HCT116 (cell line): ENCODE data around the gene BRSK2. TPM values are rescaled to one million over a fixed set of nuclear protein-coding genes. Genes with fewer than 3 reads are reported as not detected.

Source experiments
- ATAC-seq: fragments of 200-7000 bp; cut with Tn5 transposase; 2 replicates; pipeline ENCODE4 v1.9.1; 2020; ENCODE audit warnings: mild to moderate bottlenecking, moderate library complexity
- BruUV-seq: library from RNA; stranded (reverse); fragments of 400-500 nt; replicated peaks from 2 replicates; lab custom pipeline; 2021; lab: Mats Ljungman, UMichigan
- CTCF ChIA-PET: fragments of 300-600 bp; sonication (Branson Sonifier 250); formaldehyde crosslinking; loops from one replicate; lab custom pipeline; 2021; ENCODE audit warnings: antibody characterized with exemption; lab: Charles Lee
- POLR2A ChIA-PET: fragments of 300-600, 350-600 bp; sonication (Branson Sonifier 250); formaldehyde crosslinking; loops from one replicate; lab custom pipeline; 2021; ENCODE audit warnings: antibody characterized with exemption; lab: Charles Lee
- RAD21 ChIA-PET, 2 experiments: fragments of 300-600 bp; sonication (Branson Sonifier 250); formaldehyde crosslinking; loops; one replicate each; lab custom pipeline; 2023; ENCODE audit warnings: low total read pairs in 2 of 2; ENCODE audit not compliant: uncharacterized antibody in 2 of 2, unreplicated experiment in 2 of 2, low non-redundant PET in 1 of 2; lab: Charles Lee
- DNase-seq: peaks from one replicate; pipeline ENCODE4 v3.0.0-alpha.2; 2010; ENCODE audit warnings: low read depth, low spot score
- H2AFZ ChIP-seq: fragments of 200-600 bp; shearing (Covaris generic), sonication (generic); 2 replicates; pipeline ENCODE4 v1.6.1; 2017; ENCODE audit warnings: low read depth, mixed run types, mixed read lengths, antibody characterized with exemption, low read length; ENCODE audit not compliant: poor library complexity, severe bottlenecking
- H3K27ac ChIP-seq: 2 replicates; pipeline ENCODE4 v1.5.1; 2012; ENCODE audit warnings: low read depth, low read length
- H3K27me3 ChIP-seq: fragments of 200-600 bp; sonication (generic); 2 replicates; pipeline ENCODE4 v1.6.1; 2016; ENCODE audit warnings: mixed run types, low read length, mixed read lengths; ENCODE audit not compliant: insufficient read depth
- H3K36me3 ChIP-seq, 2 experiments: fragments of 200-500 bp in 1 of 2; fragments of 200-600 bp in 1 of 2; sonication (Bioruptor generic) in 1 of 2; sonication (generic) in 1 of 2; 2 replicates each; pipeline versions ENCODE4 v1.5.1 to v1.6.1; 2014 to 2016; ENCODE audit warnings: low read length in 2 of 2, inconsistent platforms in 1 of 2, mixed read lengths in 1 of 2, mixed run types in 1 of 2; ENCODE audit not compliant: insufficient read depth in 2 of 2, control insufficient read depth in 1 of 2
- H3K4me1 ChIP-seq, 2 experiments: fragments of 200-600 bp in 1 of 2; sonication (generic) in 1 of 2; 2 replicates each; pipeline versions ENCODE4 v1.5.1 to v1.6.1; 2012 to 2017; ENCODE audit warnings: low read length in 2 of 2, inconsistent platforms in 1 of 2, mild to moderate bottlenecking in 1 of 2, mixed read lengths in 1 of 2, mixed run types in 1 of 2, moderate library complexity in 1 of 2; ENCODE audit not compliant: insufficient read depth in 2 of 2, control insufficient read depth in 1 of 2
- H3K4me2 ChIP-seq: fragments of 200-600 bp; sonication (generic); 2 replicates; pipeline ENCODE4 v1.6.1; 2017; ENCODE audit warnings: mixed run types, low read length, mixed read lengths
- H3K4me3 ChIP-seq, 2 experiments: fragments of 200-600 bp in 1 of 2; sonication (generic) in 1 of 2; replicated peaks in 1 of 2; 2 replicates each; pipeline ENCODE4 v1.5.1; 2011 to 2016; ENCODE audit warnings: low read length in 2 of 2, control low read depth in 1 of 2, low read depth in 1 of 2, mild to moderate bottlenecking in 1 of 2, mixed read lengths in 1 of 2, mixed run types in 1 of 2
- H3K79me2 ChIP-seq: fragments of 200-600 bp; sonication (generic); 2 replicates; pipeline ENCODE4 v1.6.1; 2017; ENCODE audit warnings: mild to moderate bottlenecking, mixed run types, low read length, moderate library complexity, mixed read lengths; ENCODE audit not compliant: insufficient read depth
- H3K9ac ChIP-seq: fragments of 200-600 bp; sonication (generic); 2 replicates; pipeline ENCODE4 v1.6.1; 2016; ENCODE audit warnings: low read length, mixed read lengths
- H3K9me2 ChIP-seq: fragments of 200-600 bp; sonication (generic), shearing (Covaris generic); 2 replicates; pipeline ENCODE4 v1.6.1; 2017; ENCODE audit warnings: mixed run types, mild to moderate bottlenecking, moderate library complexity; ENCODE audit not compliant: insufficient read depth
- H3K9me3 ChIP-seq, 2 experiments: fragments of 200-500 bp in 1 of 2; fragments of 200-600 bp in 1 of 2; sonication (Bioruptor generic) in 1 of 2; sonication (generic) in 1 of 2; 2 replicates each; pipeline ENCODE4 v1.6.1; 2014 to 2017; ENCODE audit warnings: low read length in 2 of 2, mixed read lengths in 2 of 2, inconsistent platforms in 1 of 2, low read depth in 1 of 2, mild to moderate bottlenecking in 1 of 2, mixed run types in 1 of 2, moderate library complexity in 1 of 2; ENCODE audit not compliant: control insufficient read depth in 1 of 2, insufficient read depth in 1 of 2
- H4K20me1 ChIP-seq: fragments of 200-600 bp; sonication (generic), shearing (Covaris generic); 2 replicates; pipeline ENCODE4 v1.6.1; 2017; ENCODE audit warnings: mixed run types, mild to moderate bottlenecking, moderate library complexity; ENCODE audit not compliant: insufficient read depth
- ELF1 ChIP-seq: IDR thresholded peaks from 2 replicates; pipeline ENCODE4 v1.6.1; 2012; ENCODE audit warnings: low read depth, borderline replicate concordance
- FOSL1 ChIP-seq: IDR thresholded peaks from 2 replicates; pipeline ENCODE4 v1.6.1; 2012; ENCODE audit warnings: low read depth
- JUND ChIP-seq: IDR thresholded peaks from 2 replicates; pipeline ENCODE4 v1.6.1; 2012
- POLR2A ChIP-seq: IDR thresholded peaks from 2 replicates; pipeline ENCODE4 v1.7.0; 2011; ENCODE audit warnings: borderline replicate concordance; ENCODE audit not compliant: insufficient read depth, insufficient read length; ENCODE audit errors: extremely low read depth
- SRF ChIP-seq: IDR thresholded peaks from 2 replicates; pipeline ENCODE4 v1.6.1; 2012; ENCODE audit warnings: low read depth
- ZBTB33 ChIP-seq: IDR thresholded peaks from 2 replicates; pipeline ENCODE4 v1.6.1; 2011; ENCODE audit warnings: mild to moderate bottlenecking, low read length, moderate library complexity; ENCODE audit not compliant: insufficient replicate concordance; ENCODE audit errors: extremely low read depth
- ZFX ChIP-seq: fragments of 450-650 bp; IDR thresholded peaks from 2 replicates; pipeline ENCODE4 v1.6.1; 2017
- intact Hi-C: fragments of 100-400 bp; cut with micrococcal nuclease; formaldehyde crosslinking; loops from 2 replicates; pipeline ENCODE4 v1.10.0; 2022
- total RNA-seq: library from RNA; stranded (reverse); gene quantifications from one replicate; pipeline ENCODE4 v1.2.1, GENCODE V29; 2021; ENCODE audit not compliant: unreplicated experiment

BRSK2 gene
- total RNA-seq, 1 experiment from 2014 or later, result 14.0 TPM

GRCh38 chr11:1389103-1389931 is 417 bp upstream of the BRSK2 start (continued):
- no peak for TF ChIP-seq ZBTB33
- TF ChIP-seq FOSL1, result no peak
- TF ChIP-seq SRF, result no peak
- TF ChIP-seq ELF1, result no peak

- TF ChIP-seq JUND, result no peak
- TF ChIP-seq FOSL1, result no peak
- TF ChIP-seq POLR2A, result no peak
- peak; percentile 58; the same call in 1 of the 2 replicates for TF ChIP-seq ZFX
- CTCF ChIA-PET, result no interaction called here
- intact Hi-C loops, result no loop called here
Observed at GRCh38 chr11:1390569-1391164, 933 bp downstream of the BRSK2 start.

More at GRCh38 chr11:1390569-1391164, 933 bp downstream of the BRSK2 start:
- Histone ChIP-seq H3K27ac (peak overlapping the region; percentile 43), H3K4me1 (peaks cover 7 to 15% of the 10 kb centered on the region in 2 experiments), H3K4me3 (peak overlapping the region; percentile 52 to 60), H3K36me3 (no peaks in the 10 kb centered on the region), H4K20me1 (no peaks in the 10 kb centered on the region), H3K4me2 (peak overlapping the region; percentile 73), H3K9me2 (no peaks in the 10 kb centered on the region), H3K79me2 (peaks cover 5% of the 10 kb centered on the region; the same call in 1 of the 2 replicates), H3K9me3 (no peaks in the 10 kb centered on the region), H2AFZ (no peak overlapping the region), H3K27me3 (no peaks in the 10 kb centered on the region), H3K9ac (peak overlapping the region; percentile 50; the same call in 1 of the 2 replicates)
- no TSS peak for BruUV-seq
- no peak for DNase-seq
- no peak for ATAC-seq
- RAD21 ChIA-PET, result no interaction called here
- POLR2A ChIA-PET, result no interaction called here
